ENCODE measurements around the gene OR2B6.

OR2B6 gene

DNA sequence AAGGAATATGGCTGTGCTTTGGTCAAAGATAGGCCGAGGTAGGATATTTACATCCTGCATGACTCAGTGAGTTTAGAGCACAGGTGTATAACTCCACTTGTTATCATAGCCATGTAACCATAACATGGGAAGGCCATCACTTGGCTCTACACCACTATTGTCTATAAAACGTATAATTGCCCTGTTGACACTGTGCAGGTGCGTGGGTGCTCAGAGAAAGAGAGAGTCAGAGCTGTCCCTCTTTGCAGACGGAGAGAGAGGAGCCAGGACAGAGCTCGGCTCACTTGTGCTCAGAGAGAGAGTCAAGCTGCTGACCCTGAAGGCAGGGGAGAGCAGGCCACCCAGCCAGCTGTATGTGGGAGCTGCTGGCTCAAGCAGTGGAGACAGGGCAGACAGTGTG lies 46.0 kb downstream of the OR2B6 start:
- H3K27me3 Mint-ChIP-seq, result peaks cover 46 to 78% of the 10 kb centered on the region in 2 donors
- DNase-seq, result no peak
- no peak for ATAC-seq (replicated peaks)
- H3K4me3 Mint-ChIP-seq, result no peak overlapping the region
- no peaks in the 10 kb centered on the region for H3K4me1 Mint-ChIP-seq (ENCODE audit: low read depth in 2 of 2)
- no peak overlapping the region for H3K27ac Mint-ChIP-seq
- no peaks in the 10 kb centered on the region for H3K36me3 Mint-ChIP-seq (ENCODE audit: insufficient read depth)
- no peaks in the 10 kb centered on the region for H3K9me3 Mint-ChIP-seq

DNA sequence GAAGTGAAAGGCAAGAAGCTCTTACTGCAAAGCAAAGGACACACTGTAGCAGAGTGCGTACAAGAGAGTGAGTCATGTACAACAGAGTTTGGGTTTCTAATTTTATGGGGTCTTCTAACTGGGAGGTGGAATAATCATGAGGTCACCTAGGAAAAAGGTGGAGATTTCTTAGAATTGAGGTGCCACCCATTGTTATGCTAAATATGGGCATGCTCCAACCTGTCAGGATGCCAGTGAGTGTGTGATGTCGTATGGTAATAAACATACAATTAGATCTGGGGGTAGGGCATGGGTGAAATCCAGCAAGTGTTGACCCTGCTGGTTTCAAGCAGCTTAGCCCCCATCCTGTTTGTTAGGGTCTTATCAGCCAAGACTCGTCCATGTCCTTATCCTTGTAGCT lies 46.6 kb downstream of the OR2B6 start:
- no peak overlapping the region for H3K27ac Mint-ChIP-seq
- DNase-seq (no peak), ATAC-seq (replicated peaks) (no peak)
- H3K36me3 Mint-ChIP-seq (ENCODE audit: insufficient read depth), result no peaks in the 10 kb centered on the region
- no peaks in the 10 kb centered on the region for H3K4me1 Mint-ChIP-seq (ENCODE audit: low read depth in 2 of 2)
- peaks cover 52 to 78% of the 10 kb centered on the region in 2 donors for H3K27me3 Mint-ChIP-seq
- H3K4me3 Mint-ChIP-seq, result no peak overlapping the region
- H3K9me3 Mint-ChIP-seq, result no peaks in the 10 kb centered on the region

DNA sequence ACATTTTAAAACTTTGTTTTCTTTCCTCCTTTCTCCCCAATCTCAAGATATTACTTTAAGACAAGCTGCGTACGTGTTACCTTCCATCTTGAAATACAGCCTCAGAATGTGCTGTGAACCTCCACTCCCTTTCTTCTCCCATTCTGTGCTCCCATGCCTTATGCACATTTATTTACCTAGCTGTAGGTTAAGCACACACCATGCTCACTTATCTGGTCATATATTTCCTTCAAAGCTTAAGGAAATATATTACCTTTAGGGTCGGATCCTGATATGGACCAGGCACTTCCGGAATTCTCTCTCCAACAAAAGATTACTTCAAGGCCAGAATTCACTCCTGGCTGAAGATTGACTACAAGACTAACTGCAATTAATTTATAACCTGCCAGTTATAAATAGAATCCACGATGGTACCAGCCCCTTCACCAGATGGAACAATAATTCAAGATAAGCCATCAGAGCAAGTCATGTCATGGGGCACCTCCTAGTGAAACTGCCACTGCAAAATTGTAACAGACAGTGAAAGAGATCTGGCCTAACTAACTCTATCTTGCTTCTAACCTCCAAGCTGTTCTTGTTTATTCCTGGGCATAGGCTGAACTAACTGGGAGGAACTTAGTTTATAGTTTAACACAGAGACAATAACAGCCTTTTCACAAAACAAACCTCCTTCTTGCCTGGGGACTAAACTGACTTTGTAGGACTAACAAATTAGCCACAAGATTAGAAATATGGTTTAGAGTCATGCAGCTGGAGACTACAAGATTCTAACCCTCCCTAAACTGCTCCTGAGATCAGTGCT lies 47.5 kb downstream of the OR2B6 start:
- Mint-ChIP-seq H3K27ac (no peak overlapping the region), H3K27me3 (peaks cover 59 to 81% of the 10 kb centered on the region in 2 donors), H3K9me3 (no peaks in the 10 kb centered on the region), H3K4me3 (no peak overlapping the region), H3K36me3 (ENCODE audit: insufficient read depth) (no peaks in the 10 kb centered on the region), H3K4me1 (ENCODE audit: low read depth in 2 of 2) (no peaks in the 10 kb centered on the region)
- DNase-seq (no peak), ATAC-seq (replicated peaks) (no peak)

DNA sequence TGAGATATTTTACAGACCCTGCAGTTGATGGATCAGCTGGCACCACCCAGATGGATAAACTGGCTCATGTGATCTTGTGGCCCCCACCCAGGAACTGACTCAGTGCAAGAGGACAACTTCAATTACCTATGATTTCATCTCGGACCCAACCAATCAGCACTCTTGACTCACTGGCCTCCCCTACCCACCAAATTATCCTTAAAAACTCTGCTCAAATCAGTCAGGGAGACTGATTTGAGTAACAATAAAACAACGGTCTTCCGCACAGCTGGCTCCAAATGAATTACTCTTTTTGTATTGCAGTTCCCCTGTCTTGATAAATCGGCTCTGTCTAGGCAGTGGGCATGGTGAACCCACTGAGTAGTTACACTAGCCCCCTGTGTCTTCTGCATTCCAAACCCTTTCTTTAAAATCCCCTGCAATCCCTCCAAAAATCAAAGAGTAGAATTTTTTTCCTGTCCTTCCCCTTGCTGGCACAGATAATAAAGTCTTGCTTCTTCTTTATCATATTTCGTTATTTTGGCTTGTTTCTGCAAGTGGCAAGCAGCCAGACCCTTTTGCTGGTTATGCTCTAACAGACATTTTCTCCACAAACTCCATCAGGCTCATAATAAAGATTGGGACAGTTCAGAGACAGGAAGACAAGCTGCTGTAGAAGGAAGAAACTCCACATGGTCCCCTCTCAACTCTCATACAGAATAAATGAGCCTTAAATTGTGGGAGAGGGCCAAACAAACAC lies 48.3 kb downstream of the OR2B6 start:
- Mint-ChIP-seq H3K9me3 (no peaks in the 10 kb centered on the region), H3K27ac (no peak overlapping the region), H3K27me3 (peaks cover 58 to 78% of the 10 kb centered on the region in 2 donors), H3K36me3 (ENCODE audit: insufficient read depth) (no peaks in the 10 kb centered on the region), H3K4me3 (no peak overlapping the region), H3K4me1 (ENCODE audit: low read depth in 2 of 2) (no peaks in the 10 kb centered on the region)
- no peak for DNase-seq
- no peak for ATAC-seq (replicated peaks)

DNA sequence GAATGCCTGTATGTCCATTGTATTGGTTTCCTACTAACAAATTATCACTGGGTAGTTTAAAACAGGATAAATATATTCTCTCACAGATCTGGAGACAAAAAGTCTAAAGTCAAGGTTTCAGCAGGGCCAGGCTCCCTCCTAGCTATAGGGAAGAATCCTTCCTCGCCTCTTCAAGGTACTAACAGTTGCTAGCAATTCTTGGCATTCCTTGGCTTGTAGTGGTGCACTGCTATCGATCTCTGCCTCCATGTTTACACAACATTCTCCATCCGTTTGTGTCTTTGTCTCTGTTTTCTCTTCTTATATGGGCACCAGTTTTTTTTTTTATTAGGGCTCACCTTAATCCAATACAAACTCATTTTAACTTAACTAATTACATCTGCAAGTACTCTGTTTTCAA lies 48.9 kb downstream of the OR2B6 start:
- H3K9me3 Mint-ChIP-seq, result no peaks in the 10 kb centered on the region
- ATAC-seq (replicated peaks), result no peak
- no peak for DNase-seq
- peaks cover 54 to 77% of the 10 kb centered on the region in 2 donors for H3K27me3 Mint-ChIP-seq
- H3K4me3 Mint-ChIP-seq, result no peak overlapping the region
- no peaks in the 10 kb centered on the region for H3K36me3 Mint-ChIP-seq (ENCODE audit: insufficient read depth)
- no peaks in the 10 kb centered on the region for H3K4me1 Mint-ChIP-seq (ENCODE audit: low read depth in 2 of 2)
- H3K27ac Mint-ChIP-seq, result no peak overlapping the region
